H54 (cell line): ENCODE measurements around the gene PNPO.
"Not testable (repeated sequence)": the region's sequence is repeated elsewhere in the genome, so short reads cannot be mapped to it uniquely, and the experiment has no call there.

Source experiments
- DNase-seq: peaks from one replicate; pipeline ENCODE4 v3.0.0; 2011; ENCODE audit warnings: low spot score, mixed read lengths; ENCODE audit not compliant: insufficient read length
- FAIRE-seq: peaks from 3 replicates; lab custom pipeline; 2011; peaks lifted over from hg19 to GRCh38; lab: Jason Lieb, UNC
- POLR2A ChIP-seq: IDR thresholded peaks from 2 replicates; pipeline ENCODE4 v1.6.1; 2011; ENCODE audit warnings: low read depth, mild to moderate bottlenecking, low read length

PNPO gene

GRCh38 chr17:47929218-47930000, 12.0 kb upstream of the PNPO start:
- DNase-seq (no peak), FAIRE-seq (no peak)
- TF ChIP-seq POLR2A, result no peak

GRCh38 chr17:47931848-47932247, 9.5 kb upstream of the PNPO start:
- TF ChIP-seq POLR2A, result no peak
- no peak for FAIRE-seq
- no peak for DNase-seq

- FAIRE-seq (no peak), DNase-seq (peak; percentile 73)
- no peak for TF ChIP-seq POLR2A
These were observed 6.5 kb upstream of the PNPO start for GRCh38 chr17:47934856-47935255.

- not testable (repeated sequence) for FAIRE-seq, DNase-seq
These were observed 5.9 kb upstream of the PNPO start for GRCh38 chr17:47935468-47935867.

GRCh38 chr17:47935961-47936360, 5.4 kb upstream of the PNPO start:
- TF ChIP-seq POLR2A, result no peak
- DNase-seq, result peak; percentile 93
- FAIRE-seq, result peak; percentile 58

GRCh38 chr17:47937941-47938340, 3.4 kb upstream of the PNPO start:
- DNase-seq (no peak), FAIRE-seq (no peak)
- TF ChIP-seq POLR2A, result no peak

GRCh38 chr17:47942096-47942510, 732 bp downstream of the PNPO start:
- DNase-seq (no peak), FAIRE-seq (no peak)
- TF ChIP-seq POLR2A, result no peak

GRCh38 chr17:47942568-47942967, 1.2 kb downstream of the PNPO start:
- no peak for TF ChIP-seq POLR2A
- DNase-seq (no peak), FAIRE-seq (no peak)

GRCh38 chr17:47945080-47945479, 3.7 kb downstream of the PNPO start:
- DNase-seq (no peak), FAIRE-seq (no peak)
- no peak for TF ChIP-seq POLR2A

- no peak for TF ChIP-seq POLR2A
- FAIRE-seq, result no peak
- no peak for DNase-seq
These were observed 4.4 kb downstream of the PNPO start for GRCh38 chr17:47945529-47946508.

GRCh38 chr17:47946516-47946915, 5.1 kb downstream of the PNPO start:
- no peak for TF ChIP-seq POLR2A
- no peak for FAIRE-seq
- DNase-seq, result no peak

GRCh38 chr17:47946929-47947397, 5.6 kb downstream of the PNPO start:
- FAIRE-seq, result peak; percentile 50
- TF ChIP-seq POLR2A, result no peak
- peak; percentile 94 for DNase-seq

- TF ChIP-seq POLR2A, result no peak
- DNase-seq (peak; percentile 45), FAIRE-seq (no peak)
These were observed 7.4 kb downstream of the PNPO start for GRCh38 chr17:47948706-47949196.
